HG03457 (cell line): ENCODE measurements around the gene FRMD4A.
"Not testable (repeated sequence)": the region's sequence is repeated elsewhere in the genome, so short reads cannot be mapped to it uniquely, and the experiment has no call there.

ENCODE experiments used
- ATAC-seq: cut with Tn5 transposase; IDR thresholded peaks from one replicate; pipeline ENCODE4 v1.9.1; 2021; ENCODE audit warnings: moderate number of reproducible peaks; ENCODE audit not compliant: unreplicated experiment

Gene FRMD4A

GRCh38 chr10:13865758-13866491 lies 464.8 kb downstream of the FRMD4A start:
- no peak for ATAC-seq

DNA sequence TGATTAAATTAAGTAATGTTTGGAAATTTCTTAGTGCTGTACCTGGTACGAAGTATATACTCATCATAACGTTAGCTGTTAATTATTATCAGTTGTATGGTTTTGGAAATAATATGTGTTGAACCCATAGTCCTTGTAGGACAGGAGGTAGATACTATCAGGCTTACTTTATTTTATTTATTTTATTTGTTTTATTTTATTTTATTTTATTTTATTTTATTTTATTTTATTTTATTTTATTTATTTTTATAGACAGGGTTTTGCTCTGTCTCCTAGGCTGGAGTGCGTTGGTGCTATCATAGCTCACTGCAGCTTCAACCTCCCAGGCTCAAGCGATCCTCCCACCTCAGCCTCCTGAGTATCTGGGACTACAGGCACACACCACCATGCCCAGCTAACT lies 465.5 kb downstream of the FRMD4A start:
- not testable (repeated sequence) for ATAC-seq

DNA sequence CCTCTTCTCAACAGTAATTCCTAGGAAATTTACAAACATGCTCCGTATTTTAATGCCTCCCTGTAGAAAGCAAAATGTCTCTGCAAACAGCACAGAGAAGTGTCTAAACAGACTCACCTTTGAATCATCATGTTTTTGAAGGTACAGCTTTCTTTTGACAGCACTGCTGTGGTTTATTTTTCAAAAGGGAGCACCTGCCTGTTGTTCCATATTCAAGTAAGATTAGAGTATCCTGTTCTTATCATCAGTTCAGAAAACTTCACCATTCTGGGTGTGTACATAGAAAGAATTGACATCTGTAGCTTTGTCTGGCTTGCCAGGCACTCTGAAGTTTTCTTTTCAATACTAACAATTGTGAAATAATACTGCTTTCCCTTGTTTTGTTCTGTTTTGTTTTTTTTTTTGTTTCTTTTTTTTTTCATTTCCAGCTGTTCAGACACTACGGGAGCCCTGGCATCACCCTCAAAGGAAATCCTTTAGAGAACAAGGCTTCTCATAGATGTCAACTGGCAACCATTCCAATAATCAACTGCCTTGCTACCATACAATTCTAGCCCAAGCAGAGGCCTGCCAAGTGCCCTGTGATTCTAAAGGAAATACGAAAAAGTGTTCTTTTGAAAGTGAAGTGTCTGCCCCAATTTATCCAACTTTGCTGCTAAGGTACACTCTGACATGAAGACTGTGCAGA lies 468.0 kb downstream of the FRMD4A start:
- ATAC-seq = no peak

DNA sequence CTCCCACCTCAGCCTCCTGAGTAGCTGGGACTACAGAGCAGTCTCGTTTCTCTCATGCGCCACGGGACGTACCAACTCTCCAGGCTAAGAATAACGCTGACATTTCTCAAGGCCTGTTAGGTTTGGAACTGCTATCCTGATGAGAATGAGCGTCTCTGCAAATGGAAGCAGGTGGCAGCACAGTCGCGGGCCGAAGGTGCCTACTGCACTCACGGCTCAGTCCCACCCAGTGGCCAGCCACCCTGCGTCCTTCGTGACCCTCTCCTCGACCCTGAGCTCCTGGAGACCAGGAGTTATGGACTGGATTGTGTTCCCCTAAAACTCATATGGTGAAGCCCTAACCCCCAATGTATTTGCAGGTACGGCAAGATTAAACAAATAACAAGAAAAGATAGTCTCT lies 469.8 kb downstream of the FRMD4A start:
- no peak for ATAC-seq

- ATAC-seq = no peak
Observed at GRCh38 chr10:13859979-13860654, 470.6 kb downstream of the FRMD4A start.

DNA sequence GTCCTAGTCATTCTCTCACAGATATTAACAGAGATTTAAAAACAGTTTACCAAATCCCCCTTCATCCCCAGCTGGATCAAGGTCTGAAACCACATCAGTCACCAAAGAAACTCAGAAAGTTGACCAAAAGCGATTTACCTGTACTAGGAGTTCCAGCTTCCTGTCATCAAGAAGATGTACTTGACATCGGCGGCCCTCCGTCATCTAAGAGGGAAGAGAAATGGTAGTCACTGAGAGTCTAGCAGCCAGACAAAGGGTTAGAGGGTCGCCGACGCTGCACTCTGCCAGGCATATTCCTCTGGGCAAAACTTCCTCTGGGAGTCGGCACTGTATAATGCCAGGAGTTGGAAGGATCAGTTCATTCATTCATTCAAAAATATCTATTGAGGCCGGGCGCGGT lies 472.0 kb downstream of the FRMD4A start:
- ATAC-seq = no peak

- ATAC-seq = no peak
Observed at GRCh38 chr10:13857451-13857850, 473.3 kb downstream of the FRMD4A start.

DNA sequence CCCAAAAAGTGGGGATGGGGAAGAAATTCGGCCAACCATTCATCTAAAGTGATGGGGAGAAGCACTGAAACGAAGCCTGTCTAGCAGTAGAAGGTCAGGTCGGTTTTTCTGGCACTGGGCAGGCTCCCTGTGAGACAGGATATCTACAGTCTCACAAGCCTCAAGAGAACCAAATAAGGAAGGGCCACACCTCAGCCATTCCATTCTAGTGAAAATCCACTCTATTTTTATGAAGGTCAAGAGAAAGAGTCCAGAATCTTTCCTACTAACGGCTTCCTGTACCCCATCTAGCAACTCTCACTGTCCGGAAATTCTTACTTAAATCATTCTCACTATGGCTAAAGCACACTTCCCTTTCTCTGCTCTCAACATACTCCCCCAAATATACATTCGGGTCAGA lies 476.9 kb downstream of the FRMD4A start:
- ATAC-seq = no peak

GRCh38 chr10:13852872-13853271 lies 477.9 kb downstream of the FRMD4A start:
- no peak for ATAC-seq

- no peak for ATAC-seq
Observed at GRCh38 chr10:13851906-13852305, 478.8 kb downstream of the FRMD4A start.

GRCh38 chr10:13848520-13849445 lies 481.9 kb downstream of the FRMD4A start:
- no peak for ATAC-seq

DNA sequence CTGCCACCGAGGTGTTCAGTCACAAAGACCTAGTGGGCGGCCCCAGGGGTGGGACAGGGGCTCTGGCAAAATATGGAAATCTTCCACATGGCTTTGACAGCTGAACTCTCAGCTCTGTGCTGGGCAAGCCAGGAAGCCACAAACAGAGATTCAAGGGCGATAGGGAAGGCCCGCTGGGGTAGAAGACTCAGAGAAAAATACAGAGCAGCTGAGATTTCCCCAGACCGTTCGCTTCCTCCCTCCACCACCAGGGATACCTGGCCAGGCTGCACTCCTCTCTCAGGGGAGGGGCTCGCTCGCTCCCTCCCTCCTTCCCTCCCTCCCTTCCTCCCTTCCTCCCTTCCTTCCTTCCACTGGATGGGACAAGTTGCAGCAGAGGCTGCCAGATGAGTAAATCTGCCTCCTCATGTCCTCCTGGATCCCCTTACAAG lies 483.5 kb downstream of the FRMD4A start:
- no peak for ATAC-seq

- ATAC-seq = no peak
Observed at GRCh38 chr10:13845897-13846296, 484.8 kb downstream of the FRMD4A start.

GRCh38 chr10:13844651-13845050 lies 486.1 kb downstream of the FRMD4A start:
- ATAC-seq = no peak

DNA sequence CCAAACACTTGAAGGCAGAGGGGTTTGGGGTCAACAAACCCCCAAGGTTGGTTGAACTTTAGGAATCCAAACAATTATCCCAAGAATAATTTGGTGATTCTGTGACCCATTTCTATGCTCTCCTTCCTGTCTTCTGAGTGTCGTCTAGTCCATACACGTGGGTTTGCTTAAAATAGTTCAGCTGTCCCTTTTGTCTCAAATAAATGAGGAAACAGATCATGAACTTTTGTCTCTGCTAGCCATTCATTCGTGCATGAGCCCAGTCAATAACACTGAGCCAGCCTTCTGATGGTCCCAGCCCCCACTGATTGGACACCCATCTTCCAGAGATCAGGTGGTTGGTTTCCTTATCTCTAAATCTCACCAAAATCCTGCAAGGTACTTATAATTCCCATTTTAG lies 488.6 kb downstream of the FRMD4A start:
- no peak for ATAC-seq

GRCh38 chr10:13840036-13840435 lies 490.7 kb downstream of the FRMD4A start:
- ATAC-seq = no peak

- ATAC-seq = no peak
Observed at GRCh38 chr10:13839430-13839990, 491.2 kb downstream of the FRMD4A start.

DNA sequence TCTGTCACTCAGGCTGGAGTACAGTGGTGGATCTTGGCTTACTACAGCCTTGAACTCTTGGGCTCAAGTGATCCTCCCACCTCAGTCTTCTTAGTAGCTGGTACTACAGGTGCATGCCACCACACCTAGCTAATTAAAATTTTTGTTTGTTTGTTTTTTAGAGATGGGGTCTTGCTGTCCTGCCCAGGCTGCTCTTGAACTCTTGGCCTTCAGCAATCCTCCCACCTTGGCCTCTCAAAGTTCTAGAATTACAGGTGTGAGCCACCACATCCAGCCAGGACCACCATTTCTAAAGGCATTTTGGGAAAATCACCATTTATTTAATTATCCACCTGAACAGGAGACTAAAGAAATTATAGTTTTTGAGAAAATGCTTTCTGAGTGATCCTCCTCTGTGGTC lies 491.7 kb downstream of the FRMD4A start:
- no peak for ATAC-seq

GRCh38 chr10:13837966-13838365 lies 492.8 kb downstream of the FRMD4A start:
- ATAC-seq = no peak

DNA sequence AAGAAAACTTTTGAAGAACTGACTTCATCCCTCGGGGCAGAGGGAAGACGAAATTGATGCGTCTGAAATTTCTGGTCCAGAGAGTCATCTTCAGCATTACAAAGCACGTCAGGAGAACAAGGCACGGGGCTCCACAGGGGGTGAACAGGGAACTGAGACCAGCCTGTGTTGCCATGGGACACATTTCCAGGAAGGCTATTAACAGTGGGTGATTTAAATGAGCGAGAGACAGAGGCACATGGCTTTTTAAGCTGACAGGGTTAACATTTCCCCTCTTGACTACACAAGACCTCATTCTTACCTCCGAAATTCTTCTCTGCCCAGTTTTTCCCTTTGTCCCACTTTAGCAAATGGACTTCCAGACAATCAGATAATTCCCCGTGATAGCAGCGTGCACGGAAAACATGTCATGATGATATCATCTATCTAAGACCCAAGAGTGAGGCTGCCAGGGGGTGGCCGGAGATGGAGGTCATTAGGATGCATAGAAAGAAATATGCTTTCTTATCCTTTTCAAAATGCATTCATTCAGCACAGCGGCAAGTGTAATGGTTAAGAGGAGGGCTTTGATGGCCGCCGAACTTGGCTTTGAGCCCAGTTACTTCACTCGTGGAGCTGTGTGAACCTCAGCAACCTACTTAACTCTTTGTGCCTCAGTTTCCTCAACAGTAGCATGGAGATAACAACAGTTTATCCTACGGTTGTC lies 496.0 kb downstream of the FRMD4A start:
- ATAC-seq = no peak
